ENCODE data around the gene MSI2.
"Not testable (repeated sequence)": the region's sequence is repeated elsewhere in the genome, so short reads cannot be mapped to it uniquely, and the experiment has no call there.

MSI2 gene

DNA sequence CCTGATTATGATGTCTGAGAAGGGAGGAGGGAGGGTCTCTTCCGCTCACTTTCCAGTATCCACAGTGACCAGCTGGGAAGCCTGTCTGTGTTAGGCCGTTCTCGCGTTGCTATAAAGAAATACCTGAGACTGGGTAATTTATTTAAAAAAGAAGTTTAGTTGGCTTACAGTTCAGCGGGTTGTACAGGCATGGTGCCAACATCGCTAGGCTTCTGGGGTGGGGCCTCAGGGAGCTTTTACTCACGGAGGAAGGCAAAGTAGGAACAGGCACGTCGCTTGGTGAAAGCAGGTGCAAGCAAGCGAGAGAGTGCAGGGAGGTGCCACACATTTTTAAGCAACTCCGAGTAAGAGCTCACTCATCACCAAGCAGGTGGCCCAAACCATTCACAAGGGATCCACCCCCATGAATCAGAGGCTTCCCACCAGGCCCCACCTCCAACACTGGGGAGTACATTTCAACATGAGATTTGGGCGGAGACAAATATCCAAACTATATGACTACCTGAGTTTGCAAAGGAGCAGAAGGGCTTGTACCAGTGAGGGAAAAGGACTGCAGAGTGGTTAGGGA is 351.3 kb downstream of the MSI2 start:
- H3K9ac ChIP-seq (ENCODE audit: low read depth, low read length): no peak overlapping the region

DNA sequence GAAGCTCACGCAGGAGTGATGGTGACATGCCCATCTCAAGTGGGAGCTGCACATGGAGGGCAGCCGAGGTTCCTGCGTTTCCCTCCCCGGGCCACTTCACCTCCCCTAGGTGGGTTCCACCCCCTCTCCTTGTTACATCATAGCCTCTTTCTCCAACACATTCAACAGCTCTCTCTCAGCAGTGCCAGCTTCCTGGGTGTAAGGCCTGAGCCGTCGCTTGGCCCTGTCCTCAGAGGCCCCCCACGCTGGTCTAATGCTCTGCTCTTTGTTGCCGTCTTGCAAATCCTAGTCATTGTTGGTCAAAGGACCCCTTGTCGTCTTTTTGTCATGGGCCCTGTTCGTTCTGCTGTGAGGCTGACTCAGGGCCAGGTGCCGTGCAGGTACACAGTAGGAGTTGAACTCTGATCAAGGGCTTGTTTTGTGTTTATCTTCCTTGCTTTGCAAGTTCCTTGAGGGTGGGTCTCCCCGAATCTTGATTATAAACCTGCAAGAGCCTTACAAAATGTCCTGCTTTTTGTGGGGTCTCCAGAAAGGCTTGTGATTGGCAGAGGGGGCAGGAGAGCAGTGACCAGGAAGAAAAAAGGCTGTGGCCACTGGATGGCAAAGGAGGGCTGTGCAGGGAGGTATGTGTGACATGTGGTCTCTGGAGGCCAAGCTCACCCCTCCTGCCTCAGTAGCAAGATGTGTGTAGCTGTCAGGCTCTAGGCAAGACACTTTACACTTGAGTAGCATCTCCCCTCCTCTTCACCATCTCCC is 352.2 kb downstream of the MSI2 start:
- no peaks in the 10 kb centered on the region for H3K36me3 ChIP-seq (ENCODE audit: insufficient read depth, low read length)

More for the DNA sequence above, 351.3 kb downstream of the MSI2 start:
- no peaks in the 10 kb centered on the region for H3K9me3 ChIP-seq (ENCODE audit: control insufficient read depth, insufficient read depth, low read length)
- peaks cover 32% of the 10 kb centered on the region for H3K4me1 ChIP-seq (ENCODE audit: insufficient read depth, low read length)
- no peaks in the 10 kb centered on the region for H3K36me3 ChIP-seq (ENCODE audit: insufficient read depth, low read length)

GRCh38 chr17:57609125-57609877 is 353.0 kb downstream of the MSI2 start:
- H3K36me3 ChIP-seq (ENCODE audit: insufficient read depth, low read length): no peaks in the 10 kb centered on the region

More for the DNA sequence above, 352.2 kb downstream of the MSI2 start:
- Histone ChIP-seq H3K4me1 (ENCODE audit: insufficient read depth, low read length) (peaks cover 32% of the 10 kb centered on the region), H3K9me3 (ENCODE audit: control insufficient read depth, insufficient read depth, low read length) (no peaks in the 10 kb centered on the region), H3K9ac (ENCODE audit: low read depth, low read length) (no peak overlapping the region)

GRCh38 chr17:57609878-57610270 is 353.6 kb downstream of the MSI2 start:
- peaks cover 31% of the 10 kb centered on the region for H3K4me1 ChIP-seq (ENCODE audit: insufficient read depth, low read length)

More at GRCh38 chr17:57609125-57609877, 353.0 kb downstream of the MSI2 start:
- H3K9me3 ChIP-seq (ENCODE audit: control insufficient read depth, insufficient read depth, low read length): no peaks in the 10 kb centered on the region
- H3K4me1 ChIP-seq (ENCODE audit: insufficient read depth, low read length): peaks cover 32% of the 10 kb centered on the region
- no peak overlapping the region for H3K9ac ChIP-seq (ENCODE audit: low read depth, low read length)

GRCh38 chr17:57612202-57613071 is 356.1 kb downstream of the MSI2 start:
- Histone ChIP-seq H3K4me1 (ENCODE audit: insufficient read depth, low read length) (peaks cover 17% of the 10 kb centered on the region), H3K9ac (ENCODE audit: low read depth, low read length) (no peak overlapping the region), H3K36me3 (ENCODE audit: insufficient read depth, low read length) (no peaks in the 10 kb centered on the region), H3K9me3 (ENCODE audit: control insufficient read depth, insufficient read depth, low read length) (no peaks in the 10 kb centered on the region)

More at GRCh38 chr17:57609878-57610270, 353.6 kb downstream of the MSI2 start:
- Histone ChIP-seq H3K9me3 (ENCODE audit: control insufficient read depth, insufficient read depth, low read length) (no peaks in the 10 kb centered on the region), H3K36me3 (ENCODE audit: insufficient read depth, low read length) (no peaks in the 10 kb centered on the region), H3K9ac (ENCODE audit: low read depth, low read length) (no peak overlapping the region)

GRCh38 chr17:57614742-57615141 is 358.4 kb downstream of the MSI2 start:
- H3K9me3 ChIP-seq (ENCODE audit: control insufficient read depth, insufficient read depth, low read length): no peaks in the 10 kb centered on the region; the same call in 1 of the 2 replicates
- no peak overlapping the region for H3K9ac ChIP-seq (ENCODE audit: low read depth, low read length)
- H3K4me1 ChIP-seq (ENCODE audit: insufficient read depth, low read length): no peaks in the 10 kb centered on the region
- no peaks in the 10 kb centered on the region for H3K36me3 ChIP-seq (ENCODE audit: insufficient read depth, low read length)

GRCh38 chr17:57615836-57616757 is 359.8 kb downstream of the MSI2 start:
- Histone ChIP-seq H3K9me3 (ENCODE audit: control insufficient read depth, insufficient read depth, low read length) (no peaks in the 10 kb centered on the region; the same call in 1 of the 2 replicates), H3K9ac (ENCODE audit: low read depth, low read length) (no peak overlapping the region), H3K4me1 (ENCODE audit: insufficient read depth, low read length) (no peaks in the 10 kb centered on the region), H3K36me3 (ENCODE audit: insufficient read depth, low read length) (no peaks in the 10 kb centered on the region)

DNA sequence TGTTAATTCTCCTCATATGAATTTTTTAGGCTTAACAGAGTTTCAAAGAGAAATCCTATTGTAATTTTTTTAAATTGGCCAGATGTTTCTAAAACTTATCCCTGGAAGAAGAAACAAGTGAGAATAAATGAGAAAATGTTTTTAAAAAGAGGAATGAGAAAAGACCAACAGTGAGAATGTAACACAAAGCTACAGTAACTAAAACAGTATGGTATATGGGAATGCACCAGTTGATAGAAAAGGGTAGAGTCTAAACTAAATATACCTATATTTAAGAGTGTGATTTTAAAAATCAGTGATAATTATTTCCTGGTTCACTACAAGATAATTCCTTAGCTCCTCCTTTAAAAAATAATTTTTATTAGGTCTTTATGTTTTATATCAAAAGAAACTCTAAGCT is 360.9 kb downstream of the MSI2 start:
- peaks cover 2% of the 10 kb centered on the region; the same call in 1 of the 2 replicates for H3K4me1 ChIP-seq (ENCODE audit: insufficient read depth, low read length)
- no peaks in the 10 kb centered on the region; the same call in 1 of the 2 replicates for H3K9me3 ChIP-seq (ENCODE audit: control insufficient read depth, insufficient read depth, low read length)
- H3K9ac ChIP-seq (ENCODE audit: low read depth, low read length): no peak overlapping the region
- no peaks in the 10 kb centered on the region for H3K36me3 ChIP-seq (ENCODE audit: insufficient read depth, low read length)

GRCh38 chr17:57619061-57619937 is 363.0 kb downstream of the MSI2 start:
- Histone ChIP-seq H3K9ac (ENCODE audit: low read depth, low read length) (no peak overlapping the region), H3K4me1 (ENCODE audit: insufficient read depth, low read length) (peaks cover 13% of the 10 kb centered on the region; the same call in 1 of the 2 replicates), H3K36me3 (ENCODE audit: insufficient read depth, low read length) (no peaks in the 10 kb centered on the region), H3K9me3 (ENCODE audit: control insufficient read depth, insufficient read depth, low read length) (no peaks in the 10 kb centered on the region; the same call in 1 of the 2 replicates)

GRCh38 chr17:57620576-57620975 is 364.3 kb downstream of the MSI2 start:
- no peaks in the 10 kb centered on the region; the same call in 1 of the 2 replicates for H3K9me3 ChIP-seq (ENCODE audit: control insufficient read depth, insufficient read depth, low read length)
- peaks cover 13% of the 10 kb centered on the region; the same call in 1 of the 2 replicates for H3K4me1 ChIP-seq (ENCODE audit: insufficient read depth, low read length)
- no peak overlapping the region for H3K9ac ChIP-seq (ENCODE audit: low read depth, low read length)
- H3K36me3 ChIP-seq (ENCODE audit: insufficient read depth, low read length): no peaks in the 10 kb centered on the region

DNA sequence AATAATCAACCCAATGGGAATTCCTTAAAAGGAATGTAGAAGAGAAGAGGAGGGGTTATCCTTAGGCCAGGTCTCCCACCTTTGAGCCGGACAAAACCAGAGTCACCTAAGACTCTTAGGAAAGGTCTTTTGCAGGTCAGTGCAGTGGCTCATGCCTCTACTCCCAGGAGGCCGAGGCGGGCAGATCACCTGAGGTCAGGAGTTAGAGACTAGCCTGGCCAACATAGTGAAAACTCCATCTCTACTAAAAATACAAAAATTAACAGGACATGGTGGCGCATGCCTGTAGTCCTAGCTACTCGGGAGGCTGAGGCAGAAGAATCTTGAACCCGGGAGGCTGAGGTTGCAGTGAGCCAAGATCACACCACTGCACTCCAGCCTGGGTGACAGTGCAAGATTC is 365.5 kb downstream of the MSI2 start:
- H3K36me3 ChIP-seq (ENCODE audit: insufficient read depth, low read length); H3K9ac ChIP-seq (ENCODE audit: low read depth, low read length); H3K9me3 ChIP-seq (ENCODE audit: control insufficient read depth, insufficient read depth, low read length): not testable (repeated sequence)
- peaks cover 13% of the 10 kb centered on the region; the same call in 1 of the 2 replicates for H3K4me1 ChIP-seq (ENCODE audit: insufficient read depth, low read length)

DNA sequence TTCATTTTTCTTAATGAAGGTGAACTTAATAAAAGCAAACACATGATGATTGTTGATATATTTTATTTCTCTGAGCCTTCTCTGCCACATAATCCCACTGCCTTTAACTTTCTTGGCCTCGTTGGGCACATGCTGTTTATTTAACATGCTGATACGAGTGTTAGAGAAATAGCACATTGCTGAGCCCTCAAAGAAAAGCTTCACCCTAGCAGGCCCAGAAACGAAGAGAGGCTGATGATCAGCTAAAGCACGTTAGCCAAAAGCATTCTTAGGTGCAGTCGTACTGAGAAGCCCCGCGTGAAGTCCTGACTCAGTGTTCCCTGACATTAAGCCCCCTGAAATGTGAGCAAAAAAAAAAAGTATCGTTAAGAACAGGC is 366.0 kb downstream of the MSI2 start:
- Histone ChIP-seq H3K9ac (ENCODE audit: low read depth, low read length) (no peak overlapping the region), H3K4me1 (ENCODE audit: insufficient read depth, low read length) (peaks cover 13% of the 10 kb centered on the region; the same call in 1 of the 2 replicates)

More for the DNA sequence above, 366.0 kb downstream of the MSI2 start:
- H3K36me3 ChIP-seq (ENCODE audit: insufficient read depth, low read length): no peaks in the 10 kb centered on the region; the same call in 1 of the 2 replicates
- no peaks in the 10 kb centered on the region; the same call in 1 of the 2 replicates for H3K9me3 ChIP-seq (ENCODE audit: control insufficient read depth, insufficient read depth, low read length)
